ENCODE results near the gene DRAP1. TPM values are rescaled to one million over a fixed set of nuclear protein-coding genes. Genes with fewer than 3 reads are reported as not detected.

Gene DRAP1
- total RNA-seq, 2 donors from 2014 or later, result 101 to 127 TPM

DNA sequence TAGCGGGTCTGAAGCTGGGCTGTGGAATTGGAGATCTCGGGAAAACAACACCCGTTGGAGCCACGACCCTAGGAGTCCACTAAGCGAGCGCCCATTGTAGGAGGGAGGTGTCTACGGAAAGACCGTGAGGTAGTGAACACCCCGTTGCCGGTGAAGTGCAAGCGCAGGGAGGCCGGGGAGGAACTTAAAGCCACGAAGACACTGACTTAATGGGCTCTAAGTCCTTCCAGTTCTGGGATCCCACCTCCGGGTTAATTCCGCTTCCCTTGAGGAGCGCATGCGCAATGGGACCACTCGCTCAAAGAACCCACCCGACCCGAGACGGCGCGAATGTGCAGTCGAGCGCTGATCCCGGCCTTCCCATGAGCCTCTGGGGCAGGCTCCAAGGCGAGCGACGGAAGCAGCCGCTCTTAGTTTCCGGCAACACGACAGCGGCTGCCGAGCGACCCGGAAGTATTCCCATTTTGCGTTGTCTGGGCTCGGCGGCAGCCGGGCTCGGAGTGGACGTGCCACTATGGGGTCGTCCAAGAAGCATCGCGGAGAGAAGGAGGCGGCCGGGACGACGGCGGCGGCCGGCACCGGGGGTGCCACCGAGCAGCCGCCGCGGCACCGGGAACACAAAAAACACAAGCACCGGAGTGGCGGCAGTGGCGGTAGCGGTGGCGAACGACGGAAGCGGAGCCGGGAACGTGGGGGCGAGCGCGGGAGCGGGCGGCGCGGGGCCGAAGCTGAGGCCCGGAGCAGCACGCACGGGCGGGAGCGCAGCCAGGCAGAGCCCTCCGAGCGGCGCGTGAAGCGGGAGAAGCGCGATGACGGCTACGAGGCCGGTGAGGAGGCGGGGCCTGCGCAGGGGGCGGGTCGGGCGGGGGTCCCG, 42.3 kb downstream of the DRAP1 start, which contains the start of gene SART1:
SART1 (plus strand) TSS at position 468 of the 874 bp plus-strand sequence; CDS start at position 515, 47 bp downstream.
- TF ChIP-seq POLR2AphosphoS5 (IDR thresholded peaks at IDR 0.05) (peak; percentile 100), POLR2A (IDR thresholded peaks at IDR 0.05) (peak; percentile 48)
- TF ChIP-seq, protein P1, sequence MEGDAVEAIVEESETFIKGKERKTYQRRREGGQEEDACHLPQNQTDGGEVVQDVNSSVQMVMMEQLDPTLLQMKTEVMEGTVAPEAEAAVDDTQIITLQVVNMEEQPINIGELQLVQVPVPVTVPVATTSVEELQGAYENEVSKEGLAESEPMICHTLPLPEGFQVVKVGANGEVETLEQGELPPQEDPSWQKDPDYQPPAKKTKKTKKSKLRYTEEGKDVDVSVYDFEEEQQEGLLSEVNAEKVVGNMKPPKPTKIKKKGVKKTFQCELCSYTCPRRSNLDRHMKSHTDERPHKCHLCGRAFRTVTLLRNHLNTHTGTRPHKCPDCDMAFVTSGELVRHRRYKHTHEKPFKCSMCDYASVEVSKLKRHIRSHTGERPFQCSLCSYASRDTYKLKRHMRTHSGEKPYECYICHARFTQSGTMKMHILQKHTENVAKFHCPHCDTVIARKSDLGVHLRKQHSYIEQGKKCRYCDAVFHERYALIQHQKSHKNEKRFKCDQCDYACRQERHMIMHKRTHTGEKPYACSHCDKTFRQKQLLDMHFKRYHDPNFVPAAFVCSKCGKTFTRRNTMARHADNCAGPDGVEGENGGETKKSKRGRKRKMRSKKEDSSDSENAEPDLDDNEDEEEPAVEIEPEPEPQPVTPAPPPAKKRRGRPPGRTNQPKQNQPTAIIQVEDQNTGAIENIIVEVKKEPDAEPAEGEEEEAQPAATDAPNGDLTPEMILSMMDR (IDR thresholded peaks at IDR 0.05), result peak in 2 of 4 experiments; percentile 26 to 31
- intact Hi-C loops (cut with DNase I), result loop anchor here (2.0 to 5.0 kb wide), 3 partner anchors 41 to 73 kb away; partner anchors contain the start of genes BANF1, C11orf68, DRAP1 and EIF1AD
- peak; percentile 96 for DNase-seq (ENCODE audit: low spot score)
- Histone ChIP-seq H3K27me3 (replicated peaks; ENCODE audit: insufficient read depth) (no peaks in the 10 kb centered on the region), H3K27ac (peak within 1 kb of the TSS; percentile 74 to 81), H3K4me3 (peak within 1 kb of the TSS; percentile 89 to 100), H3K36me3 (peaks cover 13 to 22% of the 10 kb centered on the region in 2 donors), H3K9me3 (no peaks in the 10 kb centered on the region), H3K4me1 (replicated peaks) (peaks cover 12% of the 10 kb centered on the region)
- under 1% methylated on average over 93 of the region's 97 CpGs for WGBS

DNA sequence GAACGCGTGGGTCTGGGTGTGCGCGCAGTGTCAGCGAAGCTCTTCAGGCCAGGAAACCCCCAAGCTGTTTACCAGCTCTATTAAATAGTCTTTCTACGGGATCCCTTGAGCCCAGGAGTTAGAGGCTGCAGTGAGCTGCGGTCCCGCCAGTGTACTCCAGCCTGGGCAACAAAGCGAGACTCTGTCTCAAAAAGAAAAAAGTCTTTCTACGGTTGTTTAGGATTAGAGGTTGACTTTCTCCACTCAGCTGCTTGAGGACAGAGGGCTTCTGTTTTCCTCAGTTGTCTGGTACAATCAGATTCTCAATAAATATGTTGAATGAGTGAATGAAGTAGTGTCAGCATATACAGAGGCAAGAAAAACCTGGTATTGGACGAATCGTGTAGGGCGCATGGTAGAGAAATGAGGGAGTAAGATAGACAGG, 42.9 kb downstream of the DRAP1 start:
- no peaks in the 10 kb centered on the region for H3K9me3 ChIP-seq
- H3K27me3 ChIP-seq (replicated peaks; ENCODE audit: insufficient read depth), result no peaks in the 10 kb centered on the region
- WGBS, result 4% methylated on average over 13 of the region's 13 CpGs
- peak overlapping the region; percentile 74 to 81 for H3K27ac ChIP-seq
- H3K4me3 ChIP-seq, result peak overlapping the region; percentile 89 to 100
- intact Hi-C loops (cut with DNase I), result loop anchor here (5.0 kb wide), 1 partner anchor 45 kb away; the partner anchor contains the start of genes C11orf68 and DRAP1
- DNase-seq (ENCODE audit: low spot score), result no peak
- peaks cover 18 to 28% of the 10 kb centered on the region in 2 donors for H3K36me3 ChIP-seq
- peaks cover 12% of the 10 kb centered on the region for H3K4me1 ChIP-seq (replicated peaks)
- TF ChIP-seq, protein P1 (IDR thresholded peaks at IDR 0.05), result no peak
- TF ChIP-seq POLR2A (IDR thresholded peaks at IDR 0.05) (no peak), POLR2AphosphoS5 (IDR thresholded peaks at IDR 0.05) (no peak)

DNA sequence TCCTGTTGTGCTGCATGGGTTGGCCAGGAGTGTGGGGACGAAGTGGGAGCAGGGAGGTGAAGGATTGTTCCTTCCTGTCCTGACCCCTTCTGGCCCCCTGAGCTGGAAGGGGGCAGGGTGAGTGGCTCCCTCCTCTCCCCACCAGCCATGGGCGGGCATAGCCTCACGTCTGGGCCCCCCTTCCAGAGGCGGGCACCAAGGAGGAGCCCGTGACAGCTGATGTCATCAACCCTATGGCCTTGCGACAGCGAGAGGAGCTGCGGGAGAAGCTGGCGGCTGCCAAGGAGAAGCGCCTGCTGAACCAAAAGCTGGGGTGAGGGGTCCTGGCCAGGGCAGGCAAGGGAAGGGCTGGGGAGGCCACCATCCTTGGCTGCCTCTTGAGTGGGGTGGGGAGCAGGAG, 45.7 kb downstream of the DRAP1 start:
- H3K36me3 ChIP-seq, result peaks cover 18 to 33% of the 10 kb centered on the region in 2 donors
- WGBS, result 80% methylated on average over 10 of the region's 10 CpGs
- intact Hi-C loops (cut with DNase I), result loop anchor here (5.0 kb wide), 1 partner anchor 48 kb away; the partner anchor contains the start of genes C11orf68 and DRAP1

DNA sequence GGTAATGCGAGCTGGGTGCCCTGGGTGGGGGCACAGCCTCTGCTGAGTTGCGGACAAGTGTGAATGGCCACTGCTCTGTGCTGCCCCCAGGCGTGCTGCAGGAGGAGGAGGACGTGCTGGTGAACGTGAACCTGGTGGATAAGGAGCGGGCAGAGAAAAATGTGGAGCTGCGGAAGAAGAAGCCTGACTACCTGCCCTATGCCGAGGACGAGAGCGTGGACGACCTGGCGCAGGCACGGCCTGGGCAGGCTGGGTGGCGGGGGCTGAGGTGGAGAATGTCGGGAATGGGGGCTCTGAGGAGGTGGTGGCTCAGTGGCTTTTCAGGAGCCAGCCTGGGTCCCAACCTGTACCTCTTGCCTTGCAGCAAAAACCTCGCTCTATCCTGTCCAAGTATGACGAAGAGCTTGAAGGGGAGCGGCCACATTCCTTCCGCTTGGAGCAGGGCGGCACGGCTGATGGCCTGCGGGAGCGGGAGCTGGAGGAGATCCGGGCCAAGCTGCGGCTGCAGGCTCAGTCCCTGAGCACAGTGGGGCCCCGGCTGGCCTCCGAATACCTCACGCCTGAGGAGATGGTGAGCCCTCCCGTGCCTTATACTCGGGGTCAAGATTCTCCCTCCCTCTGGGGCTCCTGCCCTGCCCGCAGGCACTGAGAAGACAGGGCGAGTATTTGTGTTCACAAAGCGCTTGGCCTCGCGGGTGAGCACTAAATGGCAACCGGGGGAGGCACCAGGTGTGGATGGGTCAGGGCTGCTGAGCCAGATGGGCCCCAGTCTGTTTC, 46.9 kb downstream of the DRAP1 start:
- H3K4me1 ChIP-seq (replicated peaks), result peaks cover 12% of the 10 kb centered on the region
- H3K27me3 ChIP-seq (replicated peaks; ENCODE audit: insufficient read depth), result no peaks in the 10 kb centered on the region
- H3K36me3 ChIP-seq, result peaks cover 18 to 33% of the 10 kb centered on the region in 2 donors
- no peak for DNase-seq (ENCODE audit: low spot score)
- no peaks in the 10 kb centered on the region for H3K9me3 ChIP-seq
- intact Hi-C loops (cut with DNase I), result no loop called here
- H3K27ac ChIP-seq, result no peak overlapping the region
- H3K4me3 ChIP-seq, result no peak overlapping the region
- 91% methylated on average over 36 of the region's 36 CpGs for WGBS
- TF ChIP-seq POLR2A (IDR thresholded peaks at IDR 0.05), result no peak
- TF ChIP-seq POLR2AphosphoS5 (IDR thresholded peaks at IDR 0.05), result no peak
- TF ChIP-seq, protein P1 (IDR thresholded peaks at IDR 0.05), result no peak

More for the DNA sequence above, 45.7 kb downstream of the DRAP1 start:
- H3K4me3 ChIP-seq, result no peak overlapping the region
- TF ChIP-seq POLR2AphosphoS5 (IDR thresholded peaks at IDR 0.05) (no peak), POLR2A (IDR thresholded peaks at IDR 0.05) (no peak)
- TF ChIP-seq, protein P1 (IDR thresholded peaks at IDR 0.05), result no peak
- peaks cover 12% of the 10 kb centered on the region for H3K4me1 ChIP-seq (replicated peaks)
- H3K9me3 ChIP-seq, result no peaks in the 10 kb centered on the region
- DNase-seq (ENCODE audit: low spot score), result no peak
- H3K27ac ChIP-seq, result no peak overlapping the region
- H3K27me3 ChIP-seq (replicated peaks; ENCODE audit: insufficient read depth), result no peaks in the 10 kb centered on the region
